C4-2B (cell line): ENCODE data around the gene CDKAL1.

ENCODE experiments used
- CTCF ChIP-seq: fragments of 450-650 bp; conservative IDR thresholded peaks from 2 replicates; pipeline ENCODE4 v1.5.1; 2017; ENCODE audit warnings: mild to moderate bottlenecking
- ZFX ChIP-seq: fragments of 450-650 bp; IDR thresholded peaks from 2 replicates; pipeline ENCODE4 v1.6.1; 2017

- TF ChIP-seq CTCF (no peak), ZFX (no peak)
These were observed 123.8 kb downstream of the CDKAL1 start for GRCh38 chr6:20658053-20658452.
